GM06990 (cell line): ENCODE data around the gene PYGM.
A peak's percentile ranks its signal among the peaks of the same experiment; 100 is the strongest.

ENCODE experiments used
- DNase-seq: peaks from one replicate; pipeline ENCODE4 v3.0.0-alpha.2; 2011; ENCODE audit not compliant: insufficient read length; ENCODE audit errors: extremely low read depth
- H3K27me3 ChIP-seq: replicated peaks from 2 replicates; pipeline ENCODE4 v1.6.0; 2011; ENCODE audit warnings: low read length; ENCODE audit not compliant: control insufficient read depth, insufficient read depth
- H3K36me3 ChIP-seq: 2 replicates; pipeline ENCODE4 v1.5.1; 2011; ENCODE audit warnings: low read length; ENCODE audit not compliant: control insufficient read depth, insufficient read depth
- H3K4me3 ChIP-seq: replicated peaks from 2 replicates; pipeline ENCODE4 v1.5.1; 2011; ENCODE audit warnings: low read depth, mild to moderate bottlenecking, control low read depth, low read length
- CTCF ChIP-seq: IDR thresholded peaks from 2 replicates; pipeline ENCODE4 v1.5.1; 2011; ENCODE audit warnings: low read length, control low read depth, mild to moderate bottlenecking, inconsistent platforms; ENCODE audit not compliant: insufficient read depth, poor library complexity, severe bottlenecking

The PYGM gene

GRCh38 chr11:64788321-64789215, 28.8 kb upstream of the PYGM start:
- Histone ChIP-seq H3K27me3 (no peaks in the 10 kb centered on the region), H3K36me3 (peaks cover 31% of the 10 kb centered on the region), H3K4me3 (no peak overlapping the region)
- no peak for TF ChIP-seq CTCF
- DNase-seq, result no peak

- TF ChIP-seq CTCF, result peak; percentile 88
- no peaks in the 10 kb centered on the region for H3K27me3 ChIP-seq
- no peak for DNase-seq
Observed at GRCh38 chr11:64787526-64788320, 27.9 kb upstream of the PYGM start.

GRCh38 chr11:64786308-64786707, 26.5 kb upstream of the PYGM start:
- H3K27me3 ChIP-seq, result no peaks in the 10 kb centered on the region
- no peak for TF ChIP-seq CTCF
- no peak overlapping the region for H3K4me3 ChIP-seq
- no peak for DNase-seq
- peaks cover 26% of the 10 kb centered on the region for H3K36me3 ChIP-seq

More at GRCh38 chr11:64787526-64788320, 27.9 kb upstream of the PYGM start:
- Histone ChIP-seq H3K4me3 (no peak overlapping the region), H3K36me3 (peaks cover 28% of the 10 kb centered on the region)

- Histone ChIP-seq H3K27me3 (no peaks in the 10 kb centered on the region), H3K36me3 (peaks cover 20% of the 10 kb centered on the region), H3K4me3 (no peak overlapping the region)
- no peak for TF ChIP-seq CTCF
- no peak for DNase-seq
Observed at GRCh38 chr11:64784813-64785581, 25.2 kb upstream of the PYGM start.

GRCh38 chr11:64778473-64779298, 18.9 kb upstream of the PYGM start, which contains the start of gene SF1:
SF1 (minus strand) TSS chr11:64778542; CDS start chr11:64778392, 150 bp downstream.
- Histone ChIP-seq H3K36me3 (peaks cover 10% of the 10 kb centered on the region), H3K4me3 (peak within 1 kb of the TSS; percentile 99), H3K27me3 (no peaks in the 10 kb centered on the region)
- TF ChIP-seq CTCF, result no peak
- DNase-seq, result peak; percentile 100
